ENCODE measurements around the gene FOXL2NB. TPM values are rescaled to one million over a fixed set of nuclear protein-coding genes. Genes with fewer than 3 reads are reported as not detected.

FOXL2NB gene
- total and polyA plus RNA-seq, 10 of the 15 experiments (the other 5 are each of a cell fraction or from before 2014, with no cell fraction given), result not detected

DNA sequence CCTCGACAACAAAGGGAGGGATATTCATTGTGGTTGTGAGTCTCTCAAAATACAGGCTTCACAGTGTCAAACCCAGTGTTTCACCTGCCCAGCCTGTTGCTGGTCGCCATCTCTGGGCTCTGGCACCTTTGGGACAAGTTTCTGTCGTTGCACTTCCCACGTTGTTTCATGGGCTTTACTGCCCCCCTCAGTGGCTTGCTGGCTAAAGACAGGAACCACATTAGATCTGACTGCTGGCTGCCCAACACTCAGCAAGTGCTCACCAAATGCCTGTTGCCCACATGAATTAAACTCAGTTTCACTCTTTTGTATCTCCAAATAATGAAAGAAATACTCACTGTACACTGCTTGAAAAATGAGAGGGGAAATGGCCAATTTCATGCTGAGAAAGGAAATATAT, 27.7 kb upstream of the FOXL2NB start:
- TF ChIP-seq SREBF2 (IDR thresholded peaks at IDR 0.05; ENCODE audit: low read length) (no peak), EZH2 (IDR thresholded peaks at IDR 0.05; ENCODE audit: borderline replicate concordance, control insufficient read depth, low read depth, low read length) (no peak)
- TF ChIP-seq, protein P1, sequence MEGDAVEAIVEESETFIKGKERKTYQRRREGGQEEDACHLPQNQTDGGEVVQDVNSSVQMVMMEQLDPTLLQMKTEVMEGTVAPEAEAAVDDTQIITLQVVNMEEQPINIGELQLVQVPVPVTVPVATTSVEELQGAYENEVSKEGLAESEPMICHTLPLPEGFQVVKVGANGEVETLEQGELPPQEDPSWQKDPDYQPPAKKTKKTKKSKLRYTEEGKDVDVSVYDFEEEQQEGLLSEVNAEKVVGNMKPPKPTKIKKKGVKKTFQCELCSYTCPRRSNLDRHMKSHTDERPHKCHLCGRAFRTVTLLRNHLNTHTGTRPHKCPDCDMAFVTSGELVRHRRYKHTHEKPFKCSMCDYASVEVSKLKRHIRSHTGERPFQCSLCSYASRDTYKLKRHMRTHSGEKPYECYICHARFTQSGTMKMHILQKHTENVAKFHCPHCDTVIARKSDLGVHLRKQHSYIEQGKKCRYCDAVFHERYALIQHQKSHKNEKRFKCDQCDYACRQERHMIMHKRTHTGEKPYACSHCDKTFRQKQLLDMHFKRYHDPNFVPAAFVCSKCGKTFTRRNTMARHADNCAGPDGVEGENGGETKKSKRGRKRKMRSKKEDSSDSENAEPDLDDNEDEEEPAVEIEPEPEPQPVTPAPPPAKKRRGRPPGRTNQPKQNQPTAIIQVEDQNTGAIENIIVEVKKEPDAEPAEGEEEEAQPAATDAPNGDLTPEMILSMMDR (IDR thresholded peaks at IDR 0.05 in 2 of 3, conservative IDR thresholded peaks at IDR 0.05 in 1 of 3; ENCODE audit: control insufficient read depth in 2 of 3, extremely low read depth in 1 of 3, insufficient read depth in 1 of 3, low read depth in 3 of 3, low read length in 3 of 3), result peak in 1 of 3 experiments; percentile 8; a peak in 1 of 6 replicates
- CTCF ChIA-PET, result interaction anchor here (0.9 to 18.6 kb wide), 8 partner anchors 219 to 1088 kb away, joined by 3 to 451 read pairs (median 45); partner anchors contain the start of gene CEP70
- Histone ChIP-seq H3K4me1 (ENCODE audit: control insufficient read depth, insufficient read depth, low read length) (peaks cover 3% of the 10 kb centered on the region; the same call in 1 of the 2 replicates), H3K9ac (ENCODE audit: control insufficient read depth, insufficient read depth, low read length) (no peak overlapping the region), H3K36me3 (ENCODE audit: control insufficient read depth in 2 of 2, insufficient read depth in 2 of 2, low read length in 1 of 2) (no peaks in the 10 kb centered on the region), H4K20me1 (ENCODE audit: control insufficient read depth, insufficient read depth) (no peaks in the 10 kb centered on the region), H3K4me2 (ENCODE audit: control insufficient read depth, insufficient read depth) (no peak overlapping the region), H3K27me3 (replicated peaks in 1 of 2; ENCODE audit: control insufficient read depth in 2 of 2, insufficient read depth in 2 of 2, low read length in 1 of 2) (no peaks in the 10 kb centered on the region; a peak in 1 of 4 replicates), H3K79me2 (ENCODE audit: control insufficient read depth, insufficient read depth, low read length) (no peaks in the 10 kb centered on the region), H3K9me3 (replicated peaks; ENCODE audit: control insufficient read depth, insufficient read depth, low read length) (no peaks in the 10 kb centered on the region), H3K27ac (ENCODE audit: control insufficient read depth, insufficient read depth) (no peak overlapping the region), H2AFZ (ENCODE audit: control insufficient read depth, low read depth, low read length) (no peak overlapping the region), H3K4me3 (no peak overlapping the region)
- intact Hi-C loops (cut with micrococcal nuclease; ENCODE audit: unreplicated experiment) (loop anchor here (5.0 kb wide), 1 partner anchor 127 kb away; no protein-coding TSS in a partner anchor), in situ Hi-C loops (cut with MboI) (loop anchor here (5.0 to 10.0 kb wide), 4 partner anchors 222 to 855 kb away; no protein-coding TSS in a partner anchor)
- 0% methylated on average over 4 of the region's 4 CpGs for WGBS (ENCODE audit: insufficient coverage, insufficient replicate concordance, low lambda C conversion rate, missing lambda C conversion rate)
- RAD21 ChIA-PET (ENCODE audit: unreplicated experiment), result interaction anchor here (1.2 to 3.1 kb wide), 3 partner anchors 219 to 440 kb away, joined by 3 to 16 read pairs (median 14); partner anchors contain the start of gene CEP70
- no TSS peak for BruUV-seq (replicated peaks)
- no peak for ATAC-seq
- no peak for FAIRE-seq
- SMC1A ChIA-PET (ENCODE audit: uncharacterized antibody, unreplicated experiment), result interaction anchor here (0.7 to 1.7 kb wide), 7 partner anchors 12 to 504 kb away, joined by 3 to 6 read pairs (median 3); partner anchors contain the start of gene CEP70
- POLR2A ChIA-PET, result no interaction called here
- no peak for DNase-seq (ENCODE audit: low read depth, low spot score)
